Activated CD8-positive, alpha-beta T cell treated with anti-CD3 and anti-CD28 coated beads for 36 hours (primary cell): ENCODE data around the gene ZNF521. TPM values are rescaled to one million over a fixed set of nuclear protein-coding genes. Genes with fewer than 3 reads are reported as not detected.

ENCODE experiments used
- ATAC-seq: fragments of 200-7000 bp; cut with Tn5 transposase; one replicate; pipeline ENCODE4 v1.10.0; 2021; ENCODE audit warnings: mild to moderate bottlenecking, moderate library complexity
- CTCF ChIA-PET: fragments of 350-600 bp; sonication (Branson Sonifier 250); formaldehyde crosslinking; loops from one replicate; lab custom pipeline; 2021; ENCODE audit warnings: antibody characterized with exemption; lab: Charles Lee
- POLR2A ChIA-PET: fragments of 350-600 bp; sonication (Branson Sonifier 250); formaldehyde crosslinking; loops from one replicate; lab custom pipeline; 2021; ENCODE audit warnings: antibody characterized with exemption; lab: Charles Lee
- DNase-seq: peaks from one replicate; pipeline ENCODE4 v3.0.0-alpha.2; 2020
- H3K27ac Mint-ChIP-seq: one replicate; pipeline ENCODE4 v1.8.0; 2021; ENCODE audit warnings: mild to moderate bottlenecking, mixed read lengths
- H3K27me3 Mint-ChIP-seq: one replicate; pipeline ENCODE4 v1.8.0; 2021; ENCODE audit warnings: mixed read lengths
- H3K36me3 Mint-ChIP-seq: one replicate; pipeline ENCODE4 v1.8.0; 2021; ENCODE audit warnings: low read depth, mixed read lengths
- H3K4me1 Mint-ChIP-seq: one replicate; pipeline ENCODE4 v1.8.0; 2021; ENCODE audit warnings: low read depth, mixed read lengths
- H3K4me3 Mint-ChIP-seq: one replicate; pipeline ENCODE4 v1.8.0; 2021; ENCODE audit warnings: mild to moderate bottlenecking, moderate library complexity, mixed read lengths
- H3K9me3 Mint-ChIP-seq: one replicate; pipeline ENCODE4 v1.8.0; 2021; ENCODE audit warnings: mixed read lengths
- intact Hi-C: fragments of 100-400 bp; cut with micrococcal nuclease; formaldehyde crosslinking; loops from one replicate; pipeline ENCODE4 v1.10.0; 2022
- total RNA-seq, 2 experiments: library from RNA; stranded (reverse); gene quantifications; one replicate each; pipeline ENCODE4 v1.2.3, GENCODE V29; 2021
- TF ChIP-seq, protein P1 (sequence below): fragments of 200-600 bp; IDR thresholded peaks from one replicate; pipeline ENCODE4 v1.8.0; 2022; ENCODE audit warnings: antibody characterized with exemption, mild to moderate bottlenecking

The ZNF521 gene
- total RNA-seq, 2 experiments from 2014 or later: not detected

DNA sequence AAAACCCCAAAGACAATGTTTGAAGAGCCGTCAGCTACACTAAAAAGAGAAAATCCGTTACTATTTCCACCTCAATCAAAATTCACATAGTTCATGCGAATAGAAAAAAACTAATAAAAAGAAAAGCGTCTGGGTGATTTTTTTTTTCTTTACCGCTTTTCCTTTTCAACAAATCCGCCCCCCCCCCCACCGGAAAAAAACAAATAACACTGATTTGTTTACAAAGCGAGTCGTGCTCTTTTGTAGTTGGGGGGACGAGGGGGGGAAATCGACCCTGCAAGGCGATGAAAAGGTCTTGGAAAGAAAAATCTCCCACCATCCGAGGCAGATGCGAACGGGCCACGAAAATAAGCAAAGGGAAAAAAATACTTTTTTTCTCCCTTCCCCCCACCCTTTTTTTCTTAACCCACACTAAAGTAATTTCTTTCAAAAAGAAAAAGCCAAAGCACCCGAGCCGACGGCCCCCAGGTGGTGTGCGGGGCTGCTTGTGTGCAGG is 638 bp downstream of the ZNF521 start:
- POLR2A ChIA-PET: interaction anchor here (0.6 kb wide), 1 partner anchor 576 kb away, joined by 3 read pairs; no protein-coding TSS in a partner anchor
- Mint-ChIP-seq H3K27me3 (peaks cover 63% of the 10 kb centered on the region), H3K27ac (no peak overlapping the region), H3K4me3 (peak overlapping the region; percentile 60), H3K36me3 (peaks cover 3% of the 10 kb centered on the region), H3K4me1 (peaks cover 9% of the 10 kb centered on the region), H3K9me3 (peaks cover 1% of the 10 kb centered on the region)
- intact Hi-C loops: no loop called here
- DNase-seq (no peak), ATAC-seq (no peak)
- TF ChIP-seq, protein P1, sequence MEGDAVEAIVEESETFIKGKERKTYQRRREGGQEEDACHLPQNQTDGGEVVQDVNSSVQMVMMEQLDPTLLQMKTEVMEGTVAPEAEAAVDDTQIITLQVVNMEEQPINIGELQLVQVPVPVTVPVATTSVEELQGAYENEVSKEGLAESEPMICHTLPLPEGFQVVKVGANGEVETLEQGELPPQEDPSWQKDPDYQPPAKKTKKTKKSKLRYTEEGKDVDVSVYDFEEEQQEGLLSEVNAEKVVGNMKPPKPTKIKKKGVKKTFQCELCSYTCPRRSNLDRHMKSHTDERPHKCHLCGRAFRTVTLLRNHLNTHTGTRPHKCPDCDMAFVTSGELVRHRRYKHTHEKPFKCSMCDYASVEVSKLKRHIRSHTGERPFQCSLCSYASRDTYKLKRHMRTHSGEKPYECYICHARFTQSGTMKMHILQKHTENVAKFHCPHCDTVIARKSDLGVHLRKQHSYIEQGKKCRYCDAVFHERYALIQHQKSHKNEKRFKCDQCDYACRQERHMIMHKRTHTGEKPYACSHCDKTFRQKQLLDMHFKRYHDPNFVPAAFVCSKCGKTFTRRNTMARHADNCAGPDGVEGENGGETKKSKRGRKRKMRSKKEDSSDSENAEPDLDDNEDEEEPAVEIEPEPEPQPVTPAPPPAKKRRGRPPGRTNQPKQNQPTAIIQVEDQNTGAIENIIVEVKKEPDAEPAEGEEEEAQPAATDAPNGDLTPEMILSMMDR: no peak
- CTCF ChIA-PET: interaction anchor here (0.7 kb wide), 1 partner anchor 993 kb away, joined by 3 read pairs; no protein-coding TSS in a partner anchor

DNA sequence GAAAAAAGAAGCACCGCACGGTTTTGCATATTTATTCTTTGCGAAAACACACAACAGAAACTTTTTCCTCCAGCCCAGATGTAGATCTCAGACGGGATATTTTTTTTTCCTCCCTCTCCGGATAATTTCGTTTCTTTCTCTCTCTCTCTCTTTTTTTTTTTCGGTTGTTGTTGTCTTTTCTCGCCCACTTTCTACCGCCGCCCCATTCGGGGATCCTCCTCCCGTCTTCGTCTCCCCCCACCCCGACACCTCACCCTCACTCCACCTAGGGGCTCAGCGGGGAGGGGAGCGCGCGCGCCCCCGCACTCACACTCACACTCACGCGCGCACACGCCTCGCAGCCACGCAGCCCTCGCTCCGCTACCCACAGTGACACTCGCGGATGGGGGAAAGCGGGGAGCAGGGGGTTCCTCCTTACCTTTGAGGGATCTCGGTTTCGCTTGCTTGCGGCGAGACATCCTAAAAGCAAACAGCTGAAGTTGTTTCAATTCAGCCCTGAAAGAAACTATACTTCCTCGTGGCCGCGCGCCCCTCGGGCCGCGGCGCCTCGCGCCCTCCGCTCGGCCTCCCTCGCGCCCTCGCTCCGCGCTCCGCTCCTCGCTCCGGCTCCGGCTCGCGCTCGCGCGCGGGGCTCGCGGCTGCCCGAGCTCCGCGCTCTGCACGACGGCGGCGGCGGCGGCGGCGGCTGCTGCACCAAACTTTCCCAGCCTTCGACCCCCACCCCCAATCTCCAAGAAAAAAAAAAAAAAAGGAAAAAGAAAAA is 1.3 kb downstream of the ZNF521 start:
- intact Hi-C loops: no loop called here
- DNase-seq: peak; percentile 13

DNA sequence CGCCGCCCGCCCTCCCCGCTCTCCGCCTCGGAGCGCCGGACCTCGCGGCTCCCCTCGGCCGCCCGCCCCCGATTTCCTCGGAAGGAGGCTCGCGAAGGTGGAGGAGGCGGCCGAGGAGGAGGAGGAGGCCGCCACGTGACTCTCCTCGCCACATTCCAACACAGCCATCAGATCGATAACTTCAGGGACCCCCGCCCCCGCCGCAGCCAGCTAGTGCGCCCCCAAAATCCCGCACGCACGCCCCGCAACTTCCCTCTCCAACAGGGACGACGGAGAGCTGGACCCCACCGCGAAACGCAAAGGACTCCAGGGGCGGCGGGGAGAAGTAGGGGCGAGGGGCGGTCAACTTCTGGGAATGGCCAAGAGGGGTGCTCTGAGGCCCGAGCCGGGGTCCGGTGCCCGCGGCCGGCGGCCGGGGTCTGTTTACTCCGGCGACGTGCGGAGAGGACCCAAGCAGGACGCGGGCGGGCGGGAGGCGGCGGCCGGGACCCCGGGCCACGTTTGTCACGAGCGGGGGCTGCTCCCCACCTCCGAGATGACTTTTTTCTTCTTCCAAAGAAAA is 2.0 kb downstream of the ZNF521 start:
- POLR2A ChIA-PET: no interaction called here
- Mint-ChIP-seq H3K27me3 (peaks cover 66% of the 10 kb centered on the region), H3K9me3 (peaks cover 5% of the 10 kb centered on the region), H3K4me3 (peak overlapping the region; percentile 67), H3K4me1 (peaks cover 9% of the 10 kb centered on the region), H3K27ac (no peak overlapping the region), H3K36me3 (peaks cover 3% of the 10 kb centered on the region)
- ATAC-seq (no peak), DNase-seq (peak; percentile 1)
- intact Hi-C loops: no loop called here
- CTCF ChIA-PET: no interaction called here
- TF ChIP-seq, protein P1: no peak

More for the DNA sequence above, 1.3 kb downstream of the ZNF521 start:
- POLR2A ChIA-PET: interaction anchor here (0.6 kb wide), 1 partner anchor 576 kb away, joined by 3 read pairs; no protein-coding TSS in a partner anchor
- Mint-ChIP-seq H3K4me1 (peaks cover 9% of the 10 kb centered on the region), H3K4me3 (peak overlapping the region; percentile 67), H3K36me3 (peaks cover 3% of the 10 kb centered on the region), H3K27me3 (peaks cover 64% of the 10 kb centered on the region), H3K27ac (no peak overlapping the region), H3K9me3 (peaks cover 1% of the 10 kb centered on the region)
- TF ChIP-seq, protein P1: no peak
- ATAC-seq: no peak
- CTCF ChIA-PET: interaction anchor here (0.7 kb wide), 1 partner anchor 993 kb away, joined by 3 read pairs; no protein-coding TSS in a partner anchor

DNA sequence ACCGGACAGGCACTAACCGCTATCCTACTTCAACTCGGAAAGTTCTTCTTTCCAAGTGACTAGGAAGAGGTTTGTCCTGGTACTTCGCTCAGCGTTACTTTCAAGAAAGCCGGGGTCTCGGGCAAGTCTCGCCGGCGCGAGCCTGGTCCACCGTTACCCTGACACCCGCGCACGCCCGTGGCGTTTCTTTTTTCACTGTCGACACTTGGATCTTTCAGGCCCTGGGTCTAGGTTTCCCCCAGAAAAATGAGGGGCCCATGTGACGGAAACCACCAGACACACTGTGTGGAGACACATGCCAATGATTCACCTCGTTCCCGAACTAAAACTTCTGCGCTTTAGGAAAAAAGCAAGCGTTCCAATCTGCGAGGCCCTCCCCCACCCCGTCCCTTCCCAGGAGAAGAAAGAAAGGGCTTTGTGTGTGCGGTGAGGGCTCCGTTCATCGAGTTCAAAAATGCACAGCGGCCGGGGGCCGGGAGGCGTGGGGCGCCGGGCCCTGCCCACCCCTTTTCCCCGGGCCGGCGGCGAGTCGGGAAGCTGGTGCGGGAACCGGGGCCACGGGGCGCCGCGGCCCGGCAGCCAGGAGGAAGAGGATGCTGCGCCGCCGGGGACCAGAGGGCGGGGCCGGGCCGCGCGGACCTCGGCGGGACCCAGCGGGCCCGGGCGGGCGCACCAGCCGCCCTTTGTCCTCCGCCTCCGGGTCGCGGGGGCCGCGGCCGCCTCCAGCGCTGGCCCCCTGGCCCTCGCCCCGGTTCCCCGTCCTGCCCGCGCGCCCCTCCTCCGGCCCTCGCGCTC is 2.6 kb downstream of the ZNF521 start:
- intact Hi-C loops: no loop called here
- Mint-ChIP-seq H3K9me3 (peaks cover 5% of the 10 kb centered on the region), H3K27me3 (peaks cover 65% of the 10 kb centered on the region), H3K36me3 (peaks cover 3% of the 10 kb centered on the region), H3K4me1 (peaks cover 9% of the 10 kb centered on the region), H3K27ac (no peak overlapping the region), H3K4me3 (peak overlapping the region; percentile 56)
- DNase-seq (peak; percentile 1), ATAC-seq (no peak)
- TF ChIP-seq, protein P1: no peak
- ChIA-PET POLR2A (no interaction called here), CTCF (no interaction called here)
